Measurements from ENCODE around the gene CDK1. TPM values are rescaled to one million over a fixed set of nuclear protein-coding genes. Genes with fewer than 3 reads are reported as not detected.

CDK1 gene
- total RNA-seq, 4 donors from 2014 or later: 0.66 to 3.5 (median 3.0) TPM

GRCh38 chr10:60753817-60754216, 24.5 kb upstream of the CDK1 start:
- no peaks in the 10 kb centered on the region for H3K36me3 ChIP-seq
- no peaks in the 10 kb centered on the region for H3K27me3 ChIP-seq

GRCh38 chr10:60757420-60757895, 20.8 kb upstream of the CDK1 start:
- TF ChIP-seq POLR2A (IDR thresholded peaks at IDR 0.05) (no peak), EP300 (IDR thresholded peaks at IDR 0.05) (no peak)
- TF ChIP-seq, protein P1, sequence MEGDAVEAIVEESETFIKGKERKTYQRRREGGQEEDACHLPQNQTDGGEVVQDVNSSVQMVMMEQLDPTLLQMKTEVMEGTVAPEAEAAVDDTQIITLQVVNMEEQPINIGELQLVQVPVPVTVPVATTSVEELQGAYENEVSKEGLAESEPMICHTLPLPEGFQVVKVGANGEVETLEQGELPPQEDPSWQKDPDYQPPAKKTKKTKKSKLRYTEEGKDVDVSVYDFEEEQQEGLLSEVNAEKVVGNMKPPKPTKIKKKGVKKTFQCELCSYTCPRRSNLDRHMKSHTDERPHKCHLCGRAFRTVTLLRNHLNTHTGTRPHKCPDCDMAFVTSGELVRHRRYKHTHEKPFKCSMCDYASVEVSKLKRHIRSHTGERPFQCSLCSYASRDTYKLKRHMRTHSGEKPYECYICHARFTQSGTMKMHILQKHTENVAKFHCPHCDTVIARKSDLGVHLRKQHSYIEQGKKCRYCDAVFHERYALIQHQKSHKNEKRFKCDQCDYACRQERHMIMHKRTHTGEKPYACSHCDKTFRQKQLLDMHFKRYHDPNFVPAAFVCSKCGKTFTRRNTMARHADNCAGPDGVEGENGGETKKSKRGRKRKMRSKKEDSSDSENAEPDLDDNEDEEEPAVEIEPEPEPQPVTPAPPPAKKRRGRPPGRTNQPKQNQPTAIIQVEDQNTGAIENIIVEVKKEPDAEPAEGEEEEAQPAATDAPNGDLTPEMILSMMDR (IDR thresholded peaks at IDR 0.05): no peak
- WGBS, 2 donors: 13 to 25% methylated on average over 3 of the region's 3 CpGs
- Histone ChIP-seq H3K4me1 (no peaks in the 10 kb centered on the region), H3K4me3 (no peak overlapping the region), H3K36me3 (no peaks in the 10 kb centered on the region), H3K27ac (no peak overlapping the region), H3K9me3 (no peaks in the 10 kb centered on the region), H3K27me3 (no peaks in the 10 kb centered on the region)
- DNase-seq (ENCODE audit: low spot score in 2 of 2): no peak

More at GRCh38 chr10:60753817-60754216, 24.5 kb upstream of the CDK1 start:
- H3K27ac ChIP-seq: no peak overlapping the region
- H3K4me1 ChIP-seq: no peaks in the 10 kb centered on the region
- H3K9me3 ChIP-seq: no peaks in the 10 kb centered on the region
- WGBS, 2 donors: 97 to 99% methylated on average over 5 of the region's 5 CpGs
- TF ChIP-seq EP300 (IDR thresholded peaks at IDR 0.05): no peak
- TF ChIP-seq, protein P1 (IDR thresholded peaks at IDR 0.05): no peak
- TF ChIP-seq POLR2A (IDR thresholded peaks at IDR 0.05): no peak
- no peak for DNase-seq (ENCODE audit: low spot score in 2 of 2)
- H3K4me3 ChIP-seq: no peak overlapping the region

DNA sequence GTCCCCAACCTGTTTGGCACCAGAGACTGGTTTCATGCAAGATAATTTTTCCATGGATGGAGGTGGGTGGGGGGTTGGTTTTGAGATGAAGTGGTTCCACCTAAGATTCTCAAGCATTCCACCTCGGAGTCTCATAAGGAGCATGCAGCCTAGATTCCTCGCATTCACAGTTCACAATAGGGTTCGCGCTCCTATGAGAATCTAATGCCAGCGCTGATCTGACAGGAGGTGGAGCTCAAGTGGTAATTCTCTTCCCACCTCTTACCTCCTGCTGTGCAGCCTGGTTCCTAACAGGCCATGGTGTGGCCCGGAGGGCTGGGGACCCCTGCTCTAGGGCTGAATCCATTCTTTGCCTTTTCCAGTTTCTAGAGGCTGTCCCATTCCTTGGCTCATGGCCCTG, 19.1 kb upstream of the CDK1 start:
- no peaks in the 10 kb centered on the region for H3K27me3 ChIP-seq
- H3K27ac ChIP-seq: no peak overlapping the region
- no peaks in the 10 kb centered on the region for H3K36me3 ChIP-seq
- 82 to 84% methylated on average over 6 of the region's 6 CpGs for WGBS, 2 donors
- no peak overlapping the region for H3K4me3 ChIP-seq
- H3K9me3 ChIP-seq: no peaks in the 10 kb centered on the region
- no peak for DNase-seq (ENCODE audit: low spot score in 2 of 2)
- TF ChIP-seq POLR2A (IDR thresholded peaks at IDR 0.05): no peak
- TF ChIP-seq, protein P1 (IDR thresholded peaks at IDR 0.05): no peak
- no peak for TF ChIP-seq EP300 (IDR thresholded peaks at IDR 0.05)
- H3K4me1 ChIP-seq: no peaks in the 10 kb centered on the region

DNA sequence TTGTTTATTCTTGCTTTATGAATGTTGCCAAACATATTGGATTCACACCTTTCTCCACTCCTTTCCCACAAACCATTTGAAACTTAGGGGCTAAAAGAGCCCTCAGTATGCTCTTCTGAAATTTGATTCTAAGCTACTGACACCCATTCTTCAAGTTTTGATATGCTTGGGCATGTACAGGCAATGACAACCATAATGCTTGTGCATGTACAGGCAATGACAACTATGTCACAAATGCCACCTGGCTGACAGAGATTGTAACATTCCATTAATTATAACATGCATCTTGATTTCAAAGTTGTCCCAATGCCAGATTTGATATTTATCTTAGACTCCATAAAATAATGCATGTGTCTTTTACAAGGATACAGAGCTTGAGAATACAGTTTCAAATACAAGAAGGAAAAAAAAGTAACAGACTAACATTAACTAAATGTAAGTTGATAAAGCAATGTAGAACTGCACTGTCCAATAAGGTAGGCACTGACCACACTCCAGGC, 17.5 kb upstream of the CDK1 start:
- TF ChIP-seq EP300 (IDR thresholded peaks at IDR 0.05): no peak
- TF ChIP-seq, protein P1 (IDR thresholded peaks at IDR 0.05): no peak
- TF ChIP-seq POLR2A (IDR thresholded peaks at IDR 0.05): no peak
- no peak overlapping the region for H3K4me3 ChIP-seq
- no peaks in the 10 kb centered on the region for H3K27me3 ChIP-seq
- DNase-seq (ENCODE audit: low spot score in 2 of 2): no peak
- no peaks in the 10 kb centered on the region for H3K36me3 ChIP-seq
- no peaks in the 10 kb centered on the region for H3K9me3 ChIP-seq
- H3K4me1 ChIP-seq: no peaks in the 10 kb centered on the region
- no peak overlapping the region for H3K27ac ChIP-seq

DNA sequence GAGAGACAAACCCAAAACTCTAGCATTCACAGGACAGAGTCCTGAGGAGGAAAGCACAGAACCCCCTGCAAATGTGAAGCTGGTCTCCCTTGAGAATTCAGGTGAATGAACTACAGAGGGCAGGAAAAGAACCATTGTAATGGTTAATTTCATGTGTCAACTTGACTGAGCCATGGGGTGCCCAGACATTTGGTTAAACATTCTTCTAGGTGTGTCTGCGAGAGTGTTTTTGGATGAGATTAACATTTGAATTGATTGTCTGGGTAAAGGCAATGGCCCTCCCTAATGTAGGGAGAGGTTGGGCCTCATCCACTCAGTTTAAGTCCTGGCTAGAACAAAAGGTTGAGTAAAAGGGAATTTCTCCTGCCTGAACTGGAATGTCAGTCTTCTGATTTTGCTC, 15.7 kb upstream of the CDK1 start:
- TF ChIP-seq POLR2A (IDR thresholded peaks at IDR 0.05) (no peak), EP300 (IDR thresholded peaks at IDR 0.05) (no peak)
- TF ChIP-seq, protein P1 (IDR thresholded peaks at IDR 0.05): no peak
- H3K27ac ChIP-seq: no peak overlapping the region
- H3K4me3 ChIP-seq: no peak overlapping the region
- no peaks in the 10 kb centered on the region for H3K9me3 ChIP-seq
- H3K27me3 ChIP-seq: no peaks in the 10 kb centered on the region
- DNase-seq (ENCODE audit: low spot score in 2 of 2): no peak
- no peaks in the 10 kb centered on the region for H3K36me3 ChIP-seq
- no peaks in the 10 kb centered on the region for H3K4me1 ChIP-seq
- 91 to 94% methylated on average over 1 of the region's 1 CpG for WGBS, 2 donors
